PFSK-1 (cell line): ENCODE data around the gene RASGRP3.

Experiments
- POLR2AphosphoS5 ChIP-seq: IDR thresholded peaks from 2 replicates; pipeline ENCODE4 v1.6.1; 2012; ENCODE audit warnings: low read depth, mild to moderate bottlenecking, control low read depth, low read length, moderate library complexity
- REST ChIP-seq, 2 experiments: IDR thresholded peaks; 2 replicates each; pipeline versions ENCODE4 v1.6.1 to v1.8.0; 2011 to 2012; ENCODE audit warnings: low read depth in 2 of 2, low read length in 2 of 2, control low read depth in 1 of 2, inconsistent platforms in 1 of 2, mild to moderate bottlenecking in 1 of 2, moderate library complexity in 1 of 2; ENCODE audit not compliant: insufficient read depth in 1 of 2
- SIN3A ChIP-seq: IDR thresholded peaks from 2 replicates; pipeline ENCODE4 v1.6.1; 2012; ENCODE audit warnings: mild to moderate bottlenecking, low read length, moderate library complexity, borderline replicate concordance; ENCODE audit not compliant: insufficient read depth

- no peak for TF ChIP-seq POLR2AphosphoS5
- TF ChIP-seq SIN3A: no peak
- no peak for TF ChIP-seq REST (IDR thresholded peaks at IDR 0.05; ENCODE audit: insufficient read depth in 1 of 2, low read depth in 2 of 2, low read length in 2 of 2)
Observed at GRCh38 chr2:33489835-33490431, 13.5 kb downstream of the RASGRP3 start.
